ENCODE measurements around the gene USP43. TPM values are rescaled to one million over a fixed set of nuclear protein-coding genes. Genes with fewer than 3 reads are reported as not detected.

The USP43 gene
- total RNA-seq, 1 donor from 2014 or later, result 11.2 TPM

- Histone ChIP-seq H3K27me3 (ENCODE audit: control insufficient read depth, insufficient read depth, low read length) (no peaks in the 10 kb centered on the region), H3K36me3 (ENCODE audit: control insufficient read depth, insufficient read depth, low read length) (peaks cover 1% of the 10 kb centered on the region), H3K4me3 (ENCODE audit: low read depth, low read length) (no peak overlapping the region)
- no peak for TF ChIP-seq CTCF (IDR thresholded peaks at IDR 0.05; ENCODE audit: insufficient read depth, low read length, poor library complexity, severe bottlenecking)
- DNase-seq (ENCODE audit: low read depth), result no peak
Measured at GRCh38 chr17:9696279-9697044, 51.1 kb downstream of the USP43 start.

GRCh38 chr17:9700136-9700535 is 54.8 kb downstream of the USP43 start:
- TF ChIP-seq CTCF (IDR thresholded peaks at IDR 0.05; ENCODE audit: insufficient read depth, low read length, poor library complexity, severe bottlenecking), result no peak
- Histone ChIP-seq H3K4me3 (ENCODE audit: low read depth, low read length) (no peak overlapping the region), H3K36me3 (ENCODE audit: control insufficient read depth, insufficient read depth, low read length) (peaks cover 1% of the 10 kb centered on the region), H3K27me3 (ENCODE audit: control insufficient read depth, insufficient read depth, low read length) (no peaks in the 10 kb centered on the region)
- no peak for DNase-seq (ENCODE audit: low read depth)

GRCh38 chr17:9700754-9701476 is 55.6 kb downstream of the USP43 start:
- no peak for DNase-seq (ENCODE audit: low read depth)
- Histone ChIP-seq H3K4me3 (ENCODE audit: low read depth, low read length) (no peak overlapping the region), H3K36me3 (ENCODE audit: control insufficient read depth, insufficient read depth, low read length) (peaks cover 1% of the 10 kb centered on the region), H3K27me3 (ENCODE audit: control insufficient read depth, insufficient read depth, low read length) (no peaks in the 10 kb centered on the region)
- TF ChIP-seq CTCF (IDR thresholded peaks at IDR 0.05; ENCODE audit: insufficient read depth, low read length, poor library complexity, severe bottlenecking), result no peak

- DNase-seq (ENCODE audit: low read depth), result no peak
- H3K36me3 ChIP-seq (ENCODE audit: control insufficient read depth, insufficient read depth, low read length), result peaks cover 1% of the 10 kb centered on the region
- H3K27me3 ChIP-seq (ENCODE audit: control insufficient read depth, insufficient read depth, low read length), result no peaks in the 10 kb centered on the region
- no peak for TF ChIP-seq CTCF (IDR thresholded peaks at IDR 0.05; ENCODE audit: insufficient read depth, low read length, poor library complexity, severe bottlenecking)
- H3K4me3 ChIP-seq (ENCODE audit: low read depth, low read length), result no peak overlapping the region
Measured at GRCh38 chr17:9702482-9702881, 57.2 kb downstream of the USP43 start.

GRCh38 chr17:9702914-9703780 is 57.8 kb downstream of the USP43 start:
- Histone ChIP-seq H3K27me3 (ENCODE audit: control insufficient read depth, insufficient read depth, low read length) (no peaks in the 10 kb centered on the region), H3K4me3 (ENCODE audit: low read depth, low read length) (no peak overlapping the region), H3K36me3 (ENCODE audit: control insufficient read depth, insufficient read depth, low read length) (peaks cover 1% of the 10 kb centered on the region)
- TF ChIP-seq CTCF (IDR thresholded peaks at IDR 0.05; ENCODE audit: insufficient read depth, low read length, poor library complexity, severe bottlenecking), result no peak
- no peak for DNase-seq (ENCODE audit: low read depth)

Measured in kidney epithelial cell (primary cell).